ENCODE results near the gene ZNF865.
"Not testable (repeated sequence)": the region's sequence is repeated elsewhere in the genome, so short reads cannot be mapped to it uniquely, and the experiment has no call there.

ZNF865 gene

DNA sequence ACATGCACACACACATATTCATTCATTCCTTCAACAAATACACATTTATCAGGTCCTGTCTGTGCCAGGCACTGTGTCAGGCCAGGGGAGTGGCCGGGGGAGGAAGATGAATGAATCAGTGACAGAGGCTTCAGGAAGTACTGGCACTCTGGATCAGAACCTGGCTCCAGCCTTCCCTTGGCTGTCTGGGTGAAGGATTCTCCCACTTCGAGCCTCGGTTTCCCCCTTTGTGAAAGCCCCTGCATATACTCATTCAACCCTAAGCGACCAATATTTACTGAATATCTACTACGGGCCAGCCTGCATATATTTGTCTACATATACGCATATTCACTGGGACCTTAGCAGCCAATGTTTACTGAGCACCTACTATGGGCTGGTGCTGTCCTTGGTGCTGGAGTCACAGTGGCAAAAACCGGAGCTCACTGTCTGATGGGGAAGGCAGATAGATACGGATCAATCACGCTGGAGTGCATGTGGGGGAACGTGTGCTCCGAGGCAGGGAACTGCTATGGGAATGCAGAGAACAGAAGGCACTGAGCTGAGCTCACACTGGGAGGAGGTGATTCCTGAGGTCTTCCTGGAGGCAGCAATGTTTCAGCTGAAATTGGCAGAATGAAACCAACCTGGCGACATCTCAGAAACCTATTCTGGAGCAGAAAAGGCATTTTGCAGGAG, 24.2 kb upstream of the ZNF865 start:
- TF ChIP-seq ZFP3 (CRISPR knock-in tag; IDR thresholded peaks at IDR 0.05) (no peak), ZC3H10 (CRISPR knock-in tag; IDR thresholded peaks at IDR 0.05) (no peak)
- TF ChIP-seq, protein P1, sequence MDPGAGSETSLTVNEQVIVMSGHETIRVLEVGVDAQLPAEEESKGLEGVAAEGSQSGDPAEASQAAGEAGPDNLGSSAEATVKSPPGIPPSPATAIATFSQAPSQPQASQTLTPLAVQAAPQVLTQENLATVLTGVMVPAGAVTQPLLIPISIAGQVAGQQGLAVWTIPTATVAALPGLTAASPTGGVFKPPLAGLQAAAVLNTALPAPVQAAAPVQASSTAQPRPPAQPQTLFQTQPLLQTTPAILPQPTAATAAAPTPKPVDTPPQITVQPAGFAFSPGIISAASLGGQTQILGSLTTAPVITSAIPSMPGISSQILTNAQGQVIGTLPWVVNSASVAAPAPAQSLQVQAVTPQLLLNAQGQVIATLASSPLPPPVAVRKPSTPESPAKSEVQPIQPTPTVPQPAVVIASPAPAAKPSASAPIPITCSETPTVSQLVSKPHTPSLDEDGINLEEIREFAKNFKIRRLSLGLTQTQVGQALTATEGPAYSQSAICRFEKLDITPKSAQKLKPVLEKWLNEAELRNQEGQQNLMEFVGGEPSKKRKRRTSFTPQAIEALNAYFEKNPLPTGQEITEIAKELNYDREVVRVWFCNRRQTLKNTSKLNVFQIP (CRISPR knock-in tag; IDR thresholded peaks at IDR 0.05; ENCODE audit: borderline replicate concordance, low read depth), result no peak
- ATAC-seq, result no peak; the same call in 2 of the 3 replicates

DNA sequence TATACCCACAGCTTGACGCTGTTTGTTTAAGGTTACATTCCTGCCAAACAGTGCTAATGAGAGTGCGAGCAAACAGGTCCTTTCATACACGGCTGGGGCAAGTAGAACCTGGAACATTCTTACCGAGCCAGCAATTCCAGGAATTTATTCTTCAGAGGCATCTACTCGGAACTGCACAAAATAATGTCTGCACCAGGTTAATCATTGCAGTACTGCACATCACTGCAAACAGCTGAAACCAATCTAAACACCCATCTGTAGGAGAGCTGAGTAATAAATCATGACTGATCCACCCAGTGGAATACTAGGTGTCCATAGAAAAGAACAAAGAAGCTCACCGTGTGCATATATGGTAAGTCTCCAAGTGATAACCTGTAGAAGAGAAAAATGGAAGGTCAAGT, 23.6 kb upstream of the ZNF865 start:
- TF ChIP-seq TOX (CRISPR knock-in tag; IDR thresholded peaks at IDR 0.05; ENCODE audit: borderline replicate concordance), result no peak
- ATAC-seq, result no peak

GRCh38 chr19:55582284-55582683, 23.2 kb upstream of the ZNF865 start:
- not testable (repeated sequence) for ATAC-seq

DNA sequence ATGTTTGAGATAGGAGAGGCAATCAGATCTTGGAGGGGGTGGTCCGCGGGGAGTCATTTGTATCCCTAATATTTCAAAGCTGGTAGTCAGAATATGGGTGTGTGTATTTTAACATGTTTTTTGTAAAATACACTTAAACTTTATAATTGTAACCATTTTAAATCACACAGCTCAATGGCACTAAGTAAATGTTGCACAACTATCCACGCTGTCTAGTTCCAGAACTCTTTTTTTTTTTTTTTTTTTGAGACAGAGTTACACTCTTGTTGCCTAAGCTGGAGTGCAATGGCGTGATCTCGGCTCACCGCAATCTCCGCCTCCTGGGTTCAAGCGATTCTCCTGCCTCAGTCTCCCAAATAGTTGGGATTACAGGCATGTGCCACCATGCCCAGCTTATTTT, 21.6 kb upstream of the ZNF865 start:
- ATAC-seq, result not testable (repeated sequence)

- ATAC-seq, result no peak
- no peak for TF ChIP-seq ZNF565 (CRISPR knock-in tag; conservative IDR thresholded peaks at IDR 0.05; ENCODE audit: low read depth)
- no peak for TF ChIP-seq GLIS3 (CRISPR knock-in tag; IDR thresholded peaks at IDR 0.05)
- TF ChIP-seq, protein P2, sequence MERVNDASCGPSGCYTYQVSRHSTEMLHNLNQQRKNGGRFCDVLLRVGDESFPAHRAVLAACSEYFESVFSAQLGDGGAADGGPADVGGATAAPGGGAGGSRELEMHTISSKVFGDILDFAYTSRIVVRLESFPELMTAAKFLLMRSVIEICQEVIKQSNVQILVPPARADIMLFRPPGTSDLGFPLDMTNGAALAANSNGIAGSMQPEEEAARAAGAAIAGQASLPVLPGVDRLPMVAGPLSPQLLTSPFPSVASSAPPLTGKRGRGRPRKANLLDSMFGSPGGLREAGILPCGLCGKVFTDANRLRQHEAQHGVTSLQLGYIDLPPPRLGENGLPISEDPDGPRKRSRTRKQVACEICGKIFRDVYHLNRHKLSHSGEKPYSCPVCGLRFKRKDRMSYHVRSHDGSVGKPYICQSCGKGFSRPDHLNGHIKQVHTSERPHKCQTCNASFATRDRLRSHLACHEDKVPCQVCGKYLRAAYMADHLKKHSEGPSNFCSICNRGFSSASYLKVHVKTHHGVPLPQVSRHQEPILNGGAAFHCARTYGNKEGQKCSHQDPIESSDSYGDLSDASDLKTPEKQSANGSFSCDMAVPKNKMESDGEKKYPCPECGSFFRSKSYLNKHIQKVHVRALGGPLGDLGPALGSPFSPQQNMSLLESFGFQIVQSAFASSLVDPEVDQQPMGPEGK (CRISPR knock-in tag; IDR thresholded peaks at IDR 0.05; ENCODE audit: borderline replicate concordance), result no peak
- no peak for TF ChIP-seq ZNF8 (CRISPR knock-in tag; IDR thresholded peaks at IDR 0.05)
- TF ChIP-seq TCF4 (CRISPR knock-in tag; IDR thresholded peaks at IDR 0.05; ENCODE audit: borderline replicate concordance), result no peak
- TF ChIP-seq PPARA (CRISPR knock-in tag; IDR thresholded peaks at IDR 0.05; ENCODE audit: borderline replicate concordance), result no peak
- TF ChIP-seq, protein P1 (CRISPR knock-in tag; IDR thresholded peaks at IDR 0.05; ENCODE audit: borderline replicate concordance, low read depth), result no peak
Measured at GRCh38 chr19:55584871-55585270, 20.6 kb upstream of the ZNF865 start.

DNA sequence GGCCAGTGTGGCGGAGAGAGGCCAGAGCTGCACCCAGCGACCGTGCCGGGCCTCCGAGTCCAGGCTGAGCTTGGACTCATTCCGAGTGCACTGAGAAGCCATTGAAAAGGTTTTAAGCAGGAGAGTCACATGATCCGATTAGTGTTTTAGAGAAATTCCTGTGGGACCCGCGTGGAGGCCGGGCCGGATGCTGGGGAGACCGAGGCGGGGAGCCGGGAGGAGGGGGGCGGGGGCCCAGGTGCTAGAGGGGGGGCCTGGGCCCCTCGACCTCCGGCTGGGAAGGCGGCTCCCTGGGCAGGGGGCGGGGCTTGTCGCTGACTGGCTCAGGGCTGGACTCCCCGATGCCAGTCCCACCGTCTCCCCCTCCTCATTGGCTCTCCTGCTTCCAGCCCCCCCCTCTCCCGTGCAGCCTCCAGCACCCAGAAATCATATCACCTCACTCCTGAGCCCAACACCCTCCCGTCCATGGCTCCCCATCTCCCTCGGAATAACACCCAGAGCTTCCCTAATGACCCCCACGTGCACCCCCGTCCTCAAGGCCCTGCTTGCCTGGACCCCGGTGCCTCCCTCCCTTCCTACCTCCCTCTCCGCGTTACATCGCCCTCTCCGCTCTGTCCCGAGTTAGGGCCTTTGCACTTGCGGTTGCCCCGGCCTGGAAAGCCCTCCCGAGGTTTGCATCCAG, 19.6 kb upstream of the ZNF865 start:
- no peak for TF ChIP-seq ISL1 (CRISPR knock-in tag; IDR thresholded peaks at IDR 0.05)
- TF ChIP-seq, protein P1 (CRISPR knock-in tag; IDR thresholded peaks at IDR 0.05; ENCODE audit: borderline replicate concordance, low read depth), result no peak
- no peak for TF ChIP-seq CREB5 (CRISPR knock-in tag; IDR thresholded peaks at IDR 0.05; ENCODE audit: low read depth)
- TF ChIP-seq, protein P3, sequence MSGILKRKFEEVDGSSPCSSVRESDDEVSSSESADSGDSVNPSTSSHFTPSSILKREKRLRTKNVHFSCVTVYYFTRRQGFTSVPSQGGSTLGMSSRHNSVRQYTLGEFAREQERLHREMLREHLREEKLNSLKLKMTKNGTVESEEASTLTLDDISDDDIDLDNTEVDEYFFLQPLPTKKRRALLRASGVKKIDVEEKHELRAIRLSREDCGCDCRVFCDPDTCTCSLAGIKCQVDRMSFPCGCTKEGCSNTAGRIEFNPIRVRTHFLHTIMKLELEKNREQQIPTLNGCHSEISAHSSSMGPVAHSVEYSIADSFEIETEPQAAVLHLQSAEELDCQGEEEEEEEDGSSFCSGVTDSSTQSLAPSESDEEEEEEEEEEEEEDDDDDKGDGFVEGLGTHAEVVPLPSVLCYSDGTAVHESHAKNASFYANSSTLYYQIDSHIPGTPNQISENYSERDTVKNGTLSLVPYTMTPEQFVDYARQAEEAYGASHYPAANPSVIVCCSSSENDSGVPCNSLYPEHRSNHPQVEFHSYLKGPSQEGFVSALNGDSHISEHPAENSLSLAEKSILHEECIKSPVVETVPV (CRISPR knock-in tag; IDR thresholded peaks at IDR 0.05), result no peak
- no peak for TF ChIP-seq CSDC2 (CRISPR knock-in tag; IDR thresholded peaks at IDR 0.05)
- no peak for TF ChIP-seq ZNF70 (CRISPR knock-in tag; IDR thresholded peaks at IDR 0.05)
- TF ChIP-seq, protein P4, sequence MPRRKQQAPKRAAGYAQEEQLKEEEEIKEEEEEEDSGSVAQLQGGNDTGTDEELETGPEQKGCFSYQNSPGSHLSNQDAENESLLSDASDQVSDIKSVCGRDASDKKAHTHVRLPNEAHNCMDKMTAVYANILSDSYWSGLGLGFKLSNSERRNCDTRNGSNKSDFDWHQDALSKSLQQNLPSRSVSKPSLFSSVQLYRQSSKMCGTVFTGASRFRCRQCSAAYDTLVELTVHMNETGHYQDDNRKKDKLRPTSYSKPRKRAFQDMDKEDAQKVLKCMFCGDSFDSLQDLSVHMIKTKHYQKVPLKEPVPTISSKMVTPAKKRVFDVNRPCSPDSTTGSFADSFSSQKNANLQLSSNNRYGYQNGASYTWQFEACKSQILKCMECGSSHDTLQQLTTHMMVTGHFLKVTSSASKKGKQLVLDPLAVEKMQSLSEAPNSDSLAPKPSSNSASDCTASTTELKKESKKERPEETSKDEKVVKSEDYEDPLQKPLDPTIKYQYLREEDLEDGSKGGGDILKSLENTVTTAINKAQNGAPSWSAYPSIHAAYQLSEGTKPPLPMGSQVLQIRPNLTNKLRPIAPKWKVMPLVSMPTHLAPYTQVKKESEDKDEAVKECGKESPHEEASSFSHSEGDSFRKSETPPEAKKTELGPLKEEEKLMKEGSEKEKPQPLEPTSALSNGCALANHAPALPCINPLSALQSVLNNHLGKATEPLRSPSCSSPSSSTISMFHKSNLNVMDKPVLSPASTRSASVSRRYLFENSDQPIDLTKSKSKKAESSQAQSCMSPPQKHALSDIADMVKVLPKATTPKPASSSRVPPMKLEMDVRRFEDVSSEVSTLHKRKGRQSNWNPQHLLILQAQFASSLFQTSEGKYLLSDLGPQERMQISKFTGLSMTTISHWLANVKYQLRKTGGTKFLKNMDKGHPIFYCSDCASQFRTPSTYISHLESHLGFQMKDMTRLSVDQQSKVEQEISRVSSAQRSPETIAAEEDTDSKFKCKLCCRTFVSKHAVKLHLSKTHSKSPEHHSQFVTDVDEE (CRISPR knock-in tag; IDR thresholded peaks at IDR 0.05), result no peak
- peak; percentile 87 for ATAC-seq
